Measurements from ENCODE around the gene MRPS30. TPM values are rescaled to one million over a fixed set of nuclear protein-coding genes. Genes with fewer than 3 reads are reported as not detected.
"Not testable (repeated sequence)": the region's sequence is repeated elsewhere in the genome, so short reads cannot be mapped to it uniquely, and the experiment has no call there.

Gene MRPS30
- total and polyA plus RNA-seq, 4 donors = 33.8 to 123 (median 56.7) TPM

GRCh38 chr5:44787731-44788130 is 21.0 kb upstream of the MRPS30 start:
- peaks cover 5% of the 10 kb centered on the region for H3K9me3 ChIP-seq (ENCODE audit: control insufficient read depth, insufficient read depth, low read length)
- no peak overlapping the region for H3K4me3 ChIP-seq (ENCODE audit: low read depth, low read length)
- 100% methylated on average over 1 of the region's 3 CpGs for WGBS (ENCODE audit: insufficient coverage)
- H3K27me3 ChIP-seq (ENCODE audit: control insufficient read depth, insufficient read depth, low read length) = no peaks in the 10 kb centered on the region
- no peak overlapping the region for H3K27ac ChIP-seq (ENCODE audit: low read depth, low read length)
- no peaks in the 10 kb centered on the region for H3K4me1 ChIP-seq (ENCODE audit: control insufficient read depth, insufficient read depth, low read length)
- H3K36me3 ChIP-seq (ENCODE audit: control insufficient read depth, insufficient read depth, low read length) = no peaks in the 10 kb centered on the region
- DNase-seq (ENCODE audit: low read depth in 4 of 6, low spot score in 6 of 6) = no peak

GRCh38 chr5:44789372-44789995 is 19.3 kb upstream of the MRPS30 start:
- not testable (repeated sequence) for H3K9me3 ChIP-seq (ENCODE audit: control insufficient read depth, insufficient read depth, low read length); H3K27ac ChIP-seq (ENCODE audit: low read depth, low read length); H3K4me3 ChIP-seq (ENCODE audit: low read depth, low read length); H3K27me3 ChIP-seq (ENCODE audit: control insufficient read depth, insufficient read depth, low read length); DNase-seq (ENCODE audit: low read depth in 4 of 6, low spot score in 6 of 6); H3K4me1 ChIP-seq (ENCODE audit: control insufficient read depth, insufficient read depth, low read length); H3K36me3 ChIP-seq (ENCODE audit: control insufficient read depth, insufficient read depth, low read length)
- WGBS (ENCODE audit: insufficient coverage) = 92% methylated on average over 8 of the region's 11 CpGs

- DNase-seq (ENCODE audit: low read depth in 4 of 6, low spot score in 6 of 6); H3K9me3 ChIP-seq (ENCODE audit: control insufficient read depth, insufficient read depth, low read length); H3K4me1 ChIP-seq (ENCODE audit: control insufficient read depth, insufficient read depth, low read length); H3K36me3 ChIP-seq (ENCODE audit: control insufficient read depth, insufficient read depth, low read length); H3K27ac ChIP-seq (ENCODE audit: low read depth, low read length); H3K4me3 ChIP-seq (ENCODE audit: low read depth, low read length); H3K27me3 ChIP-seq (ENCODE audit: control insufficient read depth, insufficient read depth, low read length): not testable (repeated sequence)
- 97% methylated on average over 5 of the region's 8 CpGs for WGBS (ENCODE audit: insufficient coverage)
Measured at GRCh38 chr5:44792031-44792673, 16.6 kb upstream of the MRPS30 start.

- Histone ChIP-seq H3K36me3 (ENCODE audit: control insufficient read depth, insufficient read depth, low read length) (no peaks in the 10 kb centered on the region), H3K27me3 (ENCODE audit: control insufficient read depth, insufficient read depth, low read length) (no peaks in the 10 kb centered on the region), H3K27ac (ENCODE audit: low read depth, low read length) (no peak overlapping the region), H3K4me1 (ENCODE audit: control insufficient read depth, insufficient read depth, low read length) (no peaks in the 10 kb centered on the region), H3K4me3 (ENCODE audit: low read depth, low read length) (no peak overlapping the region), H3K9me3 (ENCODE audit: control insufficient read depth, insufficient read depth, low read length) (peaks cover 8% of the 10 kb centered on the region)
- no CpG with 5 or more reads among the region's 1 CpG for WGBS (ENCODE audit: insufficient coverage)
- DNase-seq (ENCODE audit: low read depth in 4 of 6, low spot score in 6 of 6) = no peak
Measured at GRCh38 chr5:44794371-44794770, 14.4 kb upstream of the MRPS30 start.

- no peak for DNase-seq (ENCODE audit: low read depth in 4 of 6, low spot score in 6 of 6)
- Histone ChIP-seq H3K4me3 (ENCODE audit: low read depth, low read length) (no peak overlapping the region), H3K27me3 (ENCODE audit: control insufficient read depth, insufficient read depth, low read length) (no peaks in the 10 kb centered on the region), H3K27ac (ENCODE audit: low read depth, low read length) (no peak overlapping the region), H3K36me3 (ENCODE audit: control insufficient read depth, insufficient read depth, low read length) (no peaks in the 10 kb centered on the region), H3K9me3 (ENCODE audit: control insufficient read depth, insufficient read depth, low read length) (peaks cover 8% of the 10 kb centered on the region), H3K4me1 (ENCODE audit: control insufficient read depth, insufficient read depth, low read length) (no peaks in the 10 kb centered on the region)
- WGBS (ENCODE audit: insufficient coverage) = 94% methylated on average over 2 of the region's 4 CpGs
Measured at GRCh38 chr5:44795496-44795895, 13.3 kb upstream of the MRPS30 start.

GRCh38 chr5:44797841-44798240 is 10.9 kb upstream of the MRPS30 start:
- H3K27me3 ChIP-seq (ENCODE audit: control insufficient read depth, insufficient read depth, low read length) = no peaks in the 10 kb centered on the region
- H3K4me3 ChIP-seq (ENCODE audit: low read depth, low read length) = no peak overlapping the region
- no peak overlapping the region for H3K27ac ChIP-seq (ENCODE audit: low read depth, low read length)
- 100% methylated on average over 3 of the region's 3 CpGs for WGBS (ENCODE audit: insufficient coverage)
- H3K9me3 ChIP-seq (ENCODE audit: control insufficient read depth, insufficient read depth, low read length) = peaks cover 8% of the 10 kb centered on the region
- no peak for DNase-seq (ENCODE audit: low read depth in 4 of 6, low spot score in 6 of 6)
- H3K4me1 ChIP-seq (ENCODE audit: control insufficient read depth, insufficient read depth, low read length) = no peaks in the 10 kb centered on the region
- no peaks in the 10 kb centered on the region for H3K36me3 ChIP-seq (ENCODE audit: control insufficient read depth, insufficient read depth, low read length)

- no peak overlapping the region for H3K27ac ChIP-seq (ENCODE audit: low read depth, low read length)
- H3K4me1 ChIP-seq (ENCODE audit: control insufficient read depth, insufficient read depth, low read length) = no peaks in the 10 kb centered on the region
- DNase-seq (ENCODE audit: low read depth in 4 of 6, low spot score in 6 of 6) = no peak
- no CpG with 5 or more reads among the region's 1 CpG for WGBS (ENCODE audit: insufficient coverage)
- H3K27me3 ChIP-seq (ENCODE audit: control insufficient read depth, insufficient read depth, low read length) = no peaks in the 10 kb centered on the region
- H3K36me3 ChIP-seq (ENCODE audit: control insufficient read depth, insufficient read depth, low read length) = no peaks in the 10 kb centered on the region
- peaks cover 3% of the 10 kb centered on the region for H3K9me3 ChIP-seq (ENCODE audit: control insufficient read depth, insufficient read depth, low read length)
- H3K4me3 ChIP-seq (ENCODE audit: low read depth, low read length) = no peak overlapping the region
Measured at GRCh38 chr5:44801992-44802391, 6.8 kb upstream of the MRPS30 start.

GRCh38 chr5:44806608-44807007 is 2.1 kb upstream of the MRPS30 start:
- Histone ChIP-seq H3K4me3 (ENCODE audit: low read depth, low read length) (no peak overlapping the region), H3K36me3 (ENCODE audit: control insufficient read depth, insufficient read depth, low read length) (no peaks in the 10 kb centered on the region), H3K9me3 (ENCODE audit: control insufficient read depth, insufficient read depth, low read length) (no peaks in the 10 kb centered on the region), H3K27ac (ENCODE audit: low read depth, low read length) (no peak overlapping the region), H3K27me3 (ENCODE audit: control insufficient read depth, insufficient read depth, low read length) (no peaks in the 10 kb centered on the region), H3K4me1 (ENCODE audit: control insufficient read depth, insufficient read depth, low read length) (no peaks in the 10 kb centered on the region)
- WGBS (ENCODE audit: insufficient coverage) = 95% methylated on average over 2 of the region's 2 CpGs
- DNase-seq (ENCODE audit: low read depth in 4 of 6, low spot score in 6 of 6) = no peak

GRCh38 chr5:44807269-44807668 is 1.5 kb upstream of the MRPS30 start:
- H3K27me3 ChIP-seq (ENCODE audit: control insufficient read depth, insufficient read depth, low read length) = no peaks in the 10 kb centered on the region
- no peak for DNase-seq (ENCODE audit: low read depth in 4 of 6, low spot score in 6 of 6)
- no peak overlapping the region for H3K27ac ChIP-seq (ENCODE audit: low read depth, low read length)
- no CpG with 5 or more reads among the region's 1 CpG for WGBS (ENCODE audit: insufficient coverage)
- no peaks in the 10 kb centered on the region for H3K9me3 ChIP-seq (ENCODE audit: control insufficient read depth, insufficient read depth, low read length)
- no peaks in the 10 kb centered on the region for H3K36me3 ChIP-seq (ENCODE audit: control insufficient read depth, insufficient read depth, low read length)
- no peaks in the 10 kb centered on the region for H3K4me1 ChIP-seq (ENCODE audit: control insufficient read depth, insufficient read depth, low read length)
- no peak overlapping the region for H3K4me3 ChIP-seq (ENCODE audit: low read depth, low read length)

Data from spinal cord (tissue), 10 donors.